Measurements from ENCODE around the gene IYD.

- TF ChIP-seq, protein P1, sequence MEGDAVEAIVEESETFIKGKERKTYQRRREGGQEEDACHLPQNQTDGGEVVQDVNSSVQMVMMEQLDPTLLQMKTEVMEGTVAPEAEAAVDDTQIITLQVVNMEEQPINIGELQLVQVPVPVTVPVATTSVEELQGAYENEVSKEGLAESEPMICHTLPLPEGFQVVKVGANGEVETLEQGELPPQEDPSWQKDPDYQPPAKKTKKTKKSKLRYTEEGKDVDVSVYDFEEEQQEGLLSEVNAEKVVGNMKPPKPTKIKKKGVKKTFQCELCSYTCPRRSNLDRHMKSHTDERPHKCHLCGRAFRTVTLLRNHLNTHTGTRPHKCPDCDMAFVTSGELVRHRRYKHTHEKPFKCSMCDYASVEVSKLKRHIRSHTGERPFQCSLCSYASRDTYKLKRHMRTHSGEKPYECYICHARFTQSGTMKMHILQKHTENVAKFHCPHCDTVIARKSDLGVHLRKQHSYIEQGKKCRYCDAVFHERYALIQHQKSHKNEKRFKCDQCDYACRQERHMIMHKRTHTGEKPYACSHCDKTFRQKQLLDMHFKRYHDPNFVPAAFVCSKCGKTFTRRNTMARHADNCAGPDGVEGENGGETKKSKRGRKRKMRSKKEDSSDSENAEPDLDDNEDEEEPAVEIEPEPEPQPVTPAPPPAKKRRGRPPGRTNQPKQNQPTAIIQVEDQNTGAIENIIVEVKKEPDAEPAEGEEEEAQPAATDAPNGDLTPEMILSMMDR (IDR thresholded peaks at IDR 0.05; ENCODE audit: borderline replicate concordance, extremely low read depth, low read length, poor library complexity, severe bottlenecking): no peak
- no peak for TF ChIP-seq EZH2 (IDR thresholded peaks at IDR 0.05; ENCODE audit: borderline replicate concordance, low read depth, low read length, severe bottlenecking)
Measured at GRCh38 chr6:150320442-150320841, 48.4 kb upstream of the IYD start.

Data from DND-41 (cell line).